ENCODE data around the gene LDHAL6B.

DNA sequence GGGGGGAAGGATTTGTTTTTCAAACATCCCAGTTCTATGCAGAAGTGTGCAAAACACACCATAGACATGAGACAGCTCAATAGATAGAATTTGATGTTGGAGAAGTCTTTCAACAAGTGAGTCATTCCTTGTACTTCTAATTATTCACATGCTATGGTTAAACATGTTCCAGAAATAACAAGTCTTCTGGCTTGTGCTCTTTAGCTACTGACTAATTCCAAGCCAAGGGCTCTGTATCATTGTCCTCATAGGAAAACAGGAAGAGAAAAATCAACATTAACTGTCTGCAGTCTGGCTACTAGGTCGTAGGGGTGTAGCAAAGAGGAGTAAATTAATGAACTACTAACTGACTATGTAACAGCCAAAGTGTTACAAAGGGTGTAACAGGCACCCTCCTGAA is 25.8 kb downstream of the LDHAL6B start:
- TF ChIP-seq GATA2 (IDR thresholded peaks at IDR 0.05; ENCODE audit: low read depth, low read length) (no peak), GATA3 (IDR thresholded peaks at IDR 0.05; ENCODE audit: low read depth, low read length) (no peak)
